HG02588 (cell line): ENCODE data around the gene ABCB10.
A peak's percentile ranks its signal among the peaks of the same experiment; 100 is the strongest.
"Not testable (repeated sequence)": the region's sequence is repeated elsewhere in the genome, so short reads cannot be mapped to it uniquely, and the experiment has no call there.

Experiments
- ATAC-seq: cut with Tn5 transposase; IDR thresholded peaks from one replicate; pipeline ENCODE4 v1.9.1; 2021; ENCODE audit warnings: mild to moderate bottlenecking, moderate library complexity; ENCODE audit not compliant: unreplicated experiment

Gene ABCB10

DNA sequence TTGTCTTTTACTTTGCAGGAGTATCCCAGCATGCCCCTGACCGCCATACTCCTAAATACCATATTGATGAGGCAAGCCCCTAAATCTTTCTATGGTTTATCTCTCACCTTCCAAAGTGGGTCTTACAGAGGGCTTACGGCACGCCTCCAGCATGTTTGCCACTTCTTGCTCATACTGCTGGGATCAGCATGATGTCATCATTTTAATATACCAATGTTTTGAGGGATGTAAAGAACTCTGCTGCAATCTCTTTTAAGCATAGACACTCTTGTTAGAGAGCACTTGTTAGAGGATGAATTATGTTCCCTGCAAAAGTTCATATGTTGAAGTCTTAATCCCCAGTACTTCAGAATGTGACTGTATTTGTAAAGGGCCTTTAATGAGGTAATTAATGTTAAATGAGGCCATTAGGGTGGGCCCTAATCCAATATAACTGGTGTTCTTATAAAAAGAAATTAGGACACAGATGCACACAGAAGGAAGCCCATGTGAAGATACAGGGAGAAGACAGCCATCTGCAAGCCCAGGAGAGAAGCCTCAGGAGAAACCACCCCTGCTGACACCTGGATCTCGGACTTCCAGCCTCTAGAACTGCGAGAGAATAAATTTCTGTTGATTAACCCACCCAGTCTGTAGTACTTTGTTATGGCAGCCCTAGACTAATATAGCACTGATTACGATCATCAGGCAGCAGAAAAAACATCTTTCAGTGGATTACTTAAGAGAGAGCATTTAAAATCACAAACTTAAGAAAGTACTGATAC, 16.4 kb upstream of the ABCB10 start:
- no peak for ATAC-seq

DNA sequence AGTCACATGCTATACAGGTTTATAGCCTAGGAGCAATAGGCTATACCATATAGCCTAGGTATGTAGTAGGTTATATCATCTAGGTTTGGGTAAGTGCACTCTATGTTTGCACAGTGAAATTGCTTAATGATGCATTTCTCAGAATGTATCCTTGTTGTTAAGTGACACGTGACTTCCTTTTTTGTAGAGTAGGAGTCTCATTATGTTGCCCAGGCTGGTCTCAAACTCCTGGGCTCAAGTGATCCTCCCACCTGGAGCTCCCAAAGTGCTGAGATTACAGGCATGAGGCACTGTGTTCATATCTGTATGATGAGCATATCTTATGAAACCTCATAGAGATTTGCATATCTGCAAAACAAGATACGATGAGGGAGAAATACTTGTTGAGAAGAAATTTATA, 13.8 kb upstream of the ABCB10 start:
- ATAC-seq = no peak

- no peak for ATAC-seq
Observed at GRCh38 chr1:229570891-229571516, 12.5 kb upstream of the ABCB10 start.

- ATAC-seq = no peak
Observed at GRCh38 chr1:229570305-229570704, 11.8 kb upstream of the ABCB10 start.

DNA sequence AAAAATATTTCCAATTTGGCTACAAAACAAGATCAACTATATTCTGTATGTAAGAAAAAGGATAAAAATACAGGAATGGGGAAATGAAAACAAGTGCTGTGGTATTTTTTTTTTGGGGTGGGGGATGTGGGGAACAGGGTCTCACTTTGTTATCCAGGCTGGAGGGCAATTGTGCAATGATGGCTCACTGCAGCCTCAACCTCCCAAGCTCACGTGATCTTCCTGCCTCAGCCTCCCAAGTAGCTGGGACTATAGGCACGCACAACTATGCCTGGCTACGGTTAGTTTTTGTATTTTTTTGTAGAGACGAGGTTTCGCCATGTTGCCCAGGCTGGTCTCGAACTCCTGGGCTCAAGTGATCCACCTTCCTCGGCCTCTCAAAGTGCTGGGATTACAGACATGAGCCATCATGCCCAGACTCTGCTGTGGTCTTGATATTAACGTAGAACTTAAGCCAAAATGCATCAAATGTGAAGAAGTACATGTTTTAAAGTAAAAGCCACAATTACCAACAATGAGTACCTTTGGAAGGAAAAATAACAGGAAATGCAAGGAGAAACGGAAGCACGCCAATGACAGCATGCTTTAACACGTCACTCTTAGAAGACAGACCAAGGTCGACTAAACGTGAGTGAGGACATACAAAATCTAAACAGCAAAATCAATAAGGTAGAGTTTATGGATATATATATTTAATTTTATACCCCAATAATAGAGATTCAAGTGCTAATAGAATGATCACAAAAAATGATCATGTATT, 8.8 kb upstream of the ABCB10 start:
- ATAC-seq = no peak

DNA sequence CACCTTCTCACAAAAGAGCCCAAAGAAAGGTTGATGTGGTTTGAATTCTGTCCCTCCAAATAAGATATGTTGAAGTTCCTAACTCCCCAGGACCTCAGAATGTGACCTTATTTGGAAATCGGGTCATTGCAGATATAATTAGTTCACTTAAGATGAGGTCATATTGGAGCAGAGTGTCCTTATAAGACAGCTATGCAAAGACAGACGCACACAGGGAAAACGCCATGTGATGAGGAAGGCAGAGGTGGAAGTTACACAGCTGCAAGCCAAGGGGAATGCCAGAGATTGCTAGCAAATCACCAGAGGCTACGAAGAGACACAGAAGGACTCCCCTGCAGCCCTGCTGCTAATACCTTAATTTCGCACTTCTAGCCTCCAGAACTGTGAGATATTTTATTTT, 5.2 kb upstream of the ABCB10 start:
- no peak for ATAC-seq

DNA sequence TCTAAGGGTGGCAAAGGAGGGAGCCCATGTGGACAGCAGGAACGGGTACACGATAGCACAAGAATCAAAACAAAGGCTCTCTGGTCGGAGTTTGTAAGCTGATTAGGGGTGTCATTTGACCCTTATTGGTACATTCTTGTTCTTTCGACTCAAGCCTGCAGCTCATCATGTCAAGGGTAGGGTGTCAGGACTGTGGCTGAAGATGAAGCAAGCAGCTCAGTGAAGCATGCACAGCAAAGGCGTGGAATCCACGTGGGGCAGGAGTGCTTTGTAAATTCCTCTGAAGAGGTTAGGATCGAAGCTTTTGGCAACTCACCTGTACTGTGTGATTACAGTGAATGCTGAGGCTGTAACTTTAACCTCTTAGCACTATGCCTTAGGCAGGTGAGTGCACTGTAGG, 4.7 kb upstream of the ABCB10 start:
- ATAC-seq = no peak

DNA sequence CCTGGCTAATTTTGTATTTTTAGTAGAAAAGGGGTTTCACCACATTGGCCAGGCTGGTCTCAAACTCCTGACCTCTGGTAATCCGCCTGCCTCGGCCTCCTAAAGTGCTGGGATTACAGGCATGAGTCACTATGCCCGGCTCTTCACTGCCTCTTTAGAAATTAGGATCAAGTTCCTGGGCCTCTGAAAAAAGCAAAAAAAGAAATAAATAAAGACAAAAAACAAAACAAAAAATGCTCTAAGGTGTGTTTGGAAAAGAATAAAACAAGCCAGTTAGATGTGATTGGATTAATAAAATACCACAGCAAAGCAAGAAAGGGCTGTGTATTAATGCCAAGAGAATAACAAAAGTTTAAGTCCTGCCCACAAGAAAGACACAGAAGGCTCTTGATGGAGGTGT, 4.2 kb upstream of the ABCB10 start:
- no peak for ATAC-seq

- no peak for ATAC-seq
Observed at GRCh38 chr1:229561141-229561540, 2.6 kb upstream of the ABCB10 start.

DNA sequence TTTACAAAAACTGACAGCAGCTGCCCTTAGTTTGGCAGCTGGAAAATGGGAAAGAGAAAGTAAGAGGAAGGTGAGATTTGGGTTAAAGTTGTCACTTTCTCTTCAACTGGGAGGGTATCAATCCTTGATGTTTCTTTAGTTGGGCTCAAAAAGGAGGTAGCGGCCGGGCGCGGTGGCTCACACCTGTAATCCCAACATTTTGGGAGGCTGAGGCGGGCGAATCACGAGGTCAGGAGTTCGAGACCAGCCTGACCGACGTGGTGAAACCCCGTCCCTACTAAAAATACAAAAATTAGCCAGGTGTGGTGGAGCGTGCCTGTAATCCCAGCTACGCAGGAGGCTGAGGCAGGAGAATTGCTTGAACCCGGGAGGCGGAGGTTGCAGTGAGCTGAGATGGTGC, 1.6 kb upstream of the ABCB10 start:
- not testable (repeated sequence) for ATAC-seq

GRCh38 chr1:229559336-229559801, 862 bp upstream of the ABCB10 start:
- ATAC-seq = not testable (repeated sequence)

- ATAC-seq = peak; percentile 33
Observed at GRCh38 chr1:229557913-229558414, 543 bp downstream of the ABCB10 start.

DNA sequence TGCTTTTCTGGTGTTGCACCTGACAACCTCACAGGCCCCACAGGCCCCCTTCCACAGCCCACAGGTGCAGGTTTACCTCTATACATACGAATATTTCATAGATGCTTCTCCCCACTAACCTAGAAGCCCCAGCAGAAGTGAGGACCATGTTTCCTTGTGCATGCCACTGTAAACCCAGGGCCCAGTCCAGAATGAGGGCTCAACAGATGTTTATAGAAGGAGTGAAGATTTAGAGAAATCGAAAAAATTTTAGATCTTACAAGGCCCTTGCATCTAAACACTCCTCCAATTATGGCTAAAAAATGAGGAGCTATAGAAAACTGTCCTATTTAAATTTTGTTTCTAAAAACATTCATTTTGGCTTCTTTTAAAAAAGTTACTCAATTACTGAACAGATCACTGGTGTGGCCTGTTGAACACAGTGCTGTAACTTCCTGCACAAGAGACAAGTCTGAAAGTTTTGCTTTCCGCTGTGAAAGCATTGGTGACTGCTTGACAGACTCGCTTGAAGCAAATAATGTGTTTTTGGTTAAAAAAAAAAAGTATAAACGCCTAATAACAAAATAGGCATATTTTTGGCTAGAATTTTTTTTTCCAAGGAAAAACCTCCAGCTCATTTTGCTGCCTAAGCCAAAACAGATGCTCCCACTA, 1.2 kb downstream of the ABCB10 start:
- no peak for ATAC-seq

GRCh38 chr1:229554886-229555621, 3.5 kb downstream of the ABCB10 start:
- no peak for ATAC-seq

GRCh38 chr1:229553621-229554130, 4.8 kb downstream of the ABCB10 start:
- ATAC-seq = no peak

GRCh38 chr1:229552732-229553131, 5.8 kb downstream of the ABCB10 start:
- no peak for ATAC-seq

- no peak for ATAC-seq
Observed at GRCh38 chr1:229550812-229551567, 7.5 kb downstream of the ABCB10 start.

- ATAC-seq = no peak
Observed at GRCh38 chr1:229547542-229547941, 11.0 kb downstream of the ABCB10 start.

DNA sequence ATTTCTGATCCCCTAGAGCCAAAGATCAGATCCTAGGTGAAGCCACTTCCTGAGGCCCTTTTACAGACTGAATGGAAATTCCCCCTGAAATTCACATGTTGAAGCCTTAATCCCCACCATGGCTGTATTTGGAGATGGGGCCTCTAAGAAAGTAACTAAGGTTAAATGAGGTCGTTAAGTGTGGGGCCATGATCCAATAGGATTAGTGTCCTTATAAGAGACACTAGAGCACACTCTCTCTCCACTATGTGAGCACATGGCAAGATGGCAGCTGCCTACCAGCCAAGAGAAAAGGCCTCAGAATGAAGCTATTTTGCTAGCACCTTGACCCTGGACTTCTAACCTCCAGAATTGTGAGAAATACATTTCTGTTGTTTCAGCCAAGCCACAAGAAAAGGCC, 13.9 kb downstream of the ABCB10 start:
- no peak for ATAC-seq
